ENCODE measurements around the gene CEL. TPM values are rescaled to one million over a fixed set of nuclear protein-coding genes. Genes with fewer than 3 reads are reported as not detected.
A peak's percentile ranks its signal among the peaks of the same experiment; 100 is the strongest.

The CEL gene
- polyA plus RNA-seq, 5 donors = 1.8 to 2.7 (median 1.8) TPM

DNA sequence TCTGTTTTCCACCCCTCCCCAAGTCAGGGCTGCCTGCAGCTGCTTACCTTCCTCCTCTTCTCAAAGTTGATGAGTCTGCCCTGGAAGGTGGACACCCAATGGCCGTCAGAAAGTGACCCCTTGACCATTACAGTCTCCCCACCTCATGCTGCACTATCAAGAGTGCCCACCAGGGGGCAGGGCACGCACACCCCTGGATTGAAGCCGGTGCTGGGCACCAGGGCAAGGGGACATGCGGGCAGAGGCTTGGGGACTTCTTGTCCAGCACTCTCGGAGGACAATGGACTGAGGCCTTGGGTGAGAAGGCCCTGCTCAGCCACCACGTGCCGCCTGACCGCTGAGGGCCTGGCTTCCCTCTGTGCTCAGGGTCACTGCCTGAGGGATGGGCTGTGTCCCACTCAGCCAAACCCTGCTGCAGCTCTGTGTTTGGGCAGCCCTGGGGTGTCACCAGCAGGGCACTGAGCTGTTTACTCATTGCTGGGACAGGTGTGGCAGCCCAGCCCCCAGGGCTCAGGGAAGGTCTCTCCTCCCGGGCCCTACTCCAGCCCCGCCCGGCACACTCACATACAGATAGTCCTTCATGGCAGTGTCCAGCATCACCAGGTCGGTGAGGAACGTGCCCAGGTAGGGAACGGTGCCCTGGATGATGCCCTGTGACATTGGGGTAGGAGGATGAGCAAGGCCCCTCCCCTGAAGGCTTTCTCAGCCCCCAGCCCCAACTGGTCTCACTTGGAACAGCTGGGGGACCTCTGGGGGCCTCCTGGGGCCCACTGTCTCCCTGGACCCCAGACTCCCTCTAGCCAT lies 41.6 kb downstream of the CEL start:
- peak in 1 of 2 donors; percentile 25 for DNase-seq

DNA sequence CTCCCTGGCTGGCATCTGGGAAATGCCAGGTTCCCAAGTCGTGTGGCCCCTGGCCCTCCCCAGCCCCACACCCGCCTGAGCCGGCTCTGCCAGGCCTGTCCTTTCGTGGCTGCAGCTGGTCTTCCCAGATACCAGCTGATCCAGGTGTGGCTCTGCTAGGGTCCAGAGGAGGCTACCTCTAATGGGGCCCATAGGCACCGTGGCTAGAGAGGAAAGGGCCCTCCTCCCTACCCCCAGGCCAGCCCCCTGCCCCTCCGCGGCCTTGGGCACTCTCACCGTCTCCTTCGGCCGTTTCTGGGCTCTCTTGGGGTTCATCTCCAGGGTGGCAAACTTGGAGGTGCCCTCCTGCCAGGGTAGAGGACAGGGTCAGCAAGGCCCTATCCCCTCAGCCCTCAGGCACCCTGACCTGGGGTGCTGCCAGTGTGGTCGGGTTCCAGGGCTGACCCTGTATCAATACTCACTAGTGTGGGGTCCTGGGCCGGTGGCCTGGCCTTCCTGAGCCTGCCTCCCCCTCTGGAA lies 42.3 kb downstream of the CEL start:
- no peak for DNase-seq

DNA sequence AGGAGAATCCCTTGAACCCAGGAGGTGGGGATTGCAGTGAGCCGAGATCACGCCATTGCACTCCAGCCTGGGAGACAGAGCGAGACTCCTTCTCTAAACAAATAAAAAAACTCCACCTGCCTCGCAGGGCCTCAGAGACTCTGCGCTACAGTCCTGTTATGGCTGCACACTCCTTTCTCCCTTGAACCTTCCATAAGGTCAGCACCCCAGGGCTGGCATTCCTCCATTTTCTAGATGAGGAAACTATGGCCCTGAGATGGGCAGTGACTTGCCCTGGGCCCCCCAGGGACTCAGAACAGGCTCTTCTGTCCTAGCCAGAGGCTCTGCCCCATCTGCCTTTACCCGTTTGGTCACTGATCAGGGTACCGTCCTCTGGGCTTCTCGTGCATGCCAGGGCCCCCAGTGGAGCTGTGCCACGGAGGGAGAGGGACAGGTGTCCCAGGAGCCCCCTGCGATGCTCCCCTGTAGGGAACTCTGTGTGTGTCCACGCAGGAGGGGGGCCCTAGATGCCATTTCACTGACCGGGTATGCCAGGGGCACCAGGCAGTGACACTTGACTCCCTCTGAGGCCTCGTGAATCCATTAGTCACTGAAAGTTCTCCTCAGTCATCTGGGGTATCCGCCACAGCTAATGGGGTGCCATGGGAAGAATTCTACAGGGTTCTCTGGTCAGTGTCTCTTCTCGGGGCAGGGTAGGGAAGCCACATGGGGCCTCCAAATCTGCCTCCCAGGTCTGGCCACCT lies 43.1 kb downstream of the CEL start:
- DNase-seq = no peak

DNA sequence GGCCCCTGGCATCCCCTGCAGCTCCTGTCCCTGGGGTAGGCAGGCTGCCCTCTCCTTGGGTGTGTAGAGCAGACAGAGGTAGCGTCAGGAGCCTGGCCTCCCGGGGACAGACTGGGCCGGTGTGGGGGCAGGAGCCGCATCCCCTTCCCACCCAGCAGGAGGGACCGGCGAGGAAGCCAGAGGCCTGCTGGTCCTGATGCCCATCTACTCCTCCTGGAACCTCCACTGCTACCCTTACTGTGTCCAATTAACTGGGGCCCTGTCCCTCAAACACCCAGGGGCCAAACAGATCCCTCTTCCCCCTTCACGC lies 43.6 kb downstream of the CEL start:
- DNase-seq = no peak

DNA sequence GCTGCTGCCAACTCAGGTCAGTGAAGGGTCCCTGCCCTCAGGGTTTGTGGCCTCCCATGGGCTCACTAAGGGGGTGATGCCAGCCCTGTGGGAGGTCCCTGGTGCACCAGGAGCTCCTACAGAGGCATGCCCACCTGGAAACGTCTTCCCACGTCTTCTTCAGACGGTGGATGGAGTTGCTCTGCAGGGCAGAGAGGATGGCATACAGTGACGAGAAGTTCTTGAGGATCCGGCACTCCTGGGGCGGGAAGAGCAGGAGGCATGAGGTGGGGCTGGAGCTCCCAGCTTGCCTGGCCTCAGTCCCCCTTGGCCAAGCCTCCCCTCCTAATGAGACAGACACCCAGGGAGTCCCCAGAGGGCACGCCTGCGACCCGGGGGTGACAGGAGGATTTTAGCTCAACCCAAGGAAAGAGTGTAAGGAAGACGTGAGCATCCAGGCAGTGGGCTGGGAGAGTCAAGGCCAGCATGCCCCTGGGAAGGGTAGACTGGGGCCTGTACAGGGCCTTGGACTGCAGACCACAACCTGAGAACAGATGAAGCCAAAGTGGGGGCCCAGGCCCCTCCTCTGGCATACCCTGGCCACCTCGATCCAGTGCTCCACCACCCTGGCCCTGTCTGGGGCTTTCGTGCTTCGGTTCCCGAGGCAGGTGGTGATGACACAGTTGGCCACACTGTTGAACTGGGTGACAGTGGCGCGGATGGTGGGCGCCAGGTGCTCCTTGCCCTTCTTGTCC lies 44.9 kb downstream of the CEL start:
- no peak for DNase-seq

DNA sequence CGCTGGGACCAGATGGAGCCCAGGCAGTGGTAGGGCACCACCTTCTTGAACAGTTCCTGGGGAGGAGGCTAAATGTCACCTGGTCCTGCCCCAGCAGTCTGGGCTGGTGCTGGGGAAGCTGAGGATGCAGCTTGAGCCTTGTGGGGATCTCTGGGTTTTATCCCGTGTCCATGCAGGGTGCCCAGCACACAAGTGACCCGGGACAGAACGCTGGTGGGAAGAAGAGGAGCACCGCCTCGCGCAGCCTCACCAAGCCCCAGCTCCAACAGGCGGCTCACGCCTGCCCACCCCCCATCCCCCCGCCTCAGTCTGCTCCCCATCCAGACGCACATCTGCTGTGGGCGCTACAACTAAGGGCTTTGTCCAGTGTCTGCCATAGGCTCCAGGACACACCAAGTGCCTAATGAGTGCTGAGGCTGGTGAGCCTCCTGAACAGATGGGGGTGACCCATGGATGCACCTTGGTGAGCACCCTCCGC lies 45.5 kb downstream of the CEL start:
- no peak for DNase-seq

DNA sequence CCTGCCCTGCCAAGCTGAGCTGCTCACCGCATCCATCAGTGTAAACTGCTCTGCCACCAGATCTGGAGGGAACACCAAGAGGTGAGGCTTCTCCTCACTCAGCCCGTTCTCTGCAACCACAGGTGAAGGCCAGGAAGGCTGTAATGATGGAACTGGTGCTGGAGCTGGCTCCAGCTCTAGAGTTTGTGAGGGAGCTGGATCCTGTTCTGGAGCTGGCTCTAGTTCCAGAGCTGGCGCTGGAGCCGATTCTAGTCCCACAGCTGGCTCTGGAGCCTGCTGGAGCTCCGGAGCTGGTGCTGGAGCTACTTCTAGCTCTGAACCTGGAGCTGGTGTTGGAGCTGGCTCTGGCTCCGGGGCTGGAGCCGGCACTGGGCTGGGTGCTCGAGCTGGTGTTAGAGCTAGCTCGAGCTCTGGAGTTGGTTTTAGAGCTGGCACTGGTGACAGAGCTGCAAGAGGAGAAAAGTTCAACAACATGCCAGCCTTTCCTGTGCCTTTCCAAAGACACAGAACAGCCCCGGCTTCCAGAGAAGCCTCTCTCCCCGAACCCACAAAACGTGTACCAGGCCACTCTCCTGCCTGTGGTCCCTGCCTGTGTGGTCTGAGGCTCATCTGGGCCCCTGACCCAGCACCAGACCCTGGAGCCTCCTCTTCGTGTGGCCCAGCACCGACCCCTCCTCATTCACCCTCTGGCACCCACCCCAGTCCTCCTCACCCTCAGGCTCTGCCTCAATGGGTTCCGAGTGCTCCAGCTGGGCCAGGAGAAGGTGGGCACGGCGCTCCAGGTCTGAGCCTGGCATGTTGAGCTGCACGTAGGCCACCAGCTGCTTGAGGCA lies 46.4 kb downstream of the CEL start:
- no peak for DNase-seq

DNA sequence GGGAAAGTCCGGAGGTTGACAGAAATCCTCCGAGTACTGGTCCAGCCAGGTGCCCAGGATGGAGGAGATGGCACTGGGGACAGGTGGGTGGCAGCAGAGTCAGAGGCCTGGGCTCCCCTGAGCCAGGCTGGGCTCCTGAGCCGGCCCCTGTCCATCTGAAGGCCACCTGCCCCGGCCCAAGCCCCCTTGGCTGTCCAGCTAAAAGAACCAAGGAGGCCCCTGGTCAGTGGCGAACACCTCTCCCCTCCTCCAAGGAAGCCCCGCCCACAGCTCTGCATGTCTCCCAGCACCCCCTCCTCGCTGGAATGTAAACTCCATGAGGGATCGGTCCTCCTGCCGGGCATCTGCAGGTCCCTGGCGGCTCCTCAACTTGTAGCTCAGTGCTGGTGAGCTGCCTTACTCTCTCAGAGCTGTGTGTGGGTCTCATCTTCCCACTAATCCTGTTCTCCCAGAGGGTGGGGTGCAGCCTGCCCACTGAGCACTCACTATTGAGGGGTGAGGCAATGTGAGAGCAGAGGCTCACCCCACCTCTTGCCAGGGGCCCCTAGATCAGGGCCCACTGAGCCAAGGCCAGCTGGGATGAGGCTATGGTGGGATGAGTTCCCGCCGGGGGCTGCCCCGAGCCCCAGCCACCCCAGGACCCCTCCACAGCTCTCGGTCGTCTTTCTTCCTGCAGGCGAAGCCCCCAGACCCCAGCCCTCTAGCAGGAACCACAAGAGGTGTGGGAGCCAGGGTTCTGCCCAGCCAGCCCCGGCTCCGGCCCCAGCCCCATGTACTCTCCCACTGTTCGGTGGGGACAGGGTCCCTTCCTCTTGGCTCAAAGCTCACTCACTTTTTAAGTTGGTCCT lies 47.2 kb downstream of the CEL start:
- DNase-seq = no peak

DNA sequence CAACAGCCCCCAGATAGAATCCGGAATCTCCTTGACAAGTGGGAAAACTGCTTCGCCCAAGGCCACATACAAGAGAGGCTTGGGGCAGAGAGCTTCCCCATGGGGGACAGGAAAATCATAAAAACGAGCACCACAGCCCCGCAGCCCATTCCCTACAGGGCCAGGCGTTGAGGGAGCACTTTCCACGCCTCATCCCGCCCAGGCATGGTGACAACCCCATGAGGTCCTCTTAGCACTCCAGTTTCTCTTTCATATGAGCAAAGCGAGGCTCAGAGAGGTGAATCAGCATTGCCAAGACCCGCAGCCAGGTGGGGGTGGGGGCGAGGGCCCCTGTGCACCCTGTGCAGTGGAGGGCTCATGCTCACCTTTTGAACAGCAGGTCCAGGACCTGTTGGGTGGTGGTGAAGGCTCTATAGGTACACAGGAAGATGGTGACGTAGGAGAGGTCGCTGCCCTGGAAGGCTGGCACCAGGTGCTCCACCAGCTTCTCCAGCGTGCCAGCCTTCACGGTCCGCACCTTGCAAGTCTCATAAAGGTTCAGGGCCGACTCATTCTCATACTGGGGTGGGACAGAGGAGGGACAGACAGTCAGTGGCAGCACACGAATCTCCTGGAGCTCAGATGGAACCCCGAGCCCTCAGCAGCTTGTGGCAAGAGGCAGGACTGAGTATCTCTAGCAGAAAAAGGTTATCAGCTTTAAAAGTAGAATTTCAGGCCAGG lies 48.3 kb downstream of the CEL start:
- no peak for DNase-seq

DNA sequence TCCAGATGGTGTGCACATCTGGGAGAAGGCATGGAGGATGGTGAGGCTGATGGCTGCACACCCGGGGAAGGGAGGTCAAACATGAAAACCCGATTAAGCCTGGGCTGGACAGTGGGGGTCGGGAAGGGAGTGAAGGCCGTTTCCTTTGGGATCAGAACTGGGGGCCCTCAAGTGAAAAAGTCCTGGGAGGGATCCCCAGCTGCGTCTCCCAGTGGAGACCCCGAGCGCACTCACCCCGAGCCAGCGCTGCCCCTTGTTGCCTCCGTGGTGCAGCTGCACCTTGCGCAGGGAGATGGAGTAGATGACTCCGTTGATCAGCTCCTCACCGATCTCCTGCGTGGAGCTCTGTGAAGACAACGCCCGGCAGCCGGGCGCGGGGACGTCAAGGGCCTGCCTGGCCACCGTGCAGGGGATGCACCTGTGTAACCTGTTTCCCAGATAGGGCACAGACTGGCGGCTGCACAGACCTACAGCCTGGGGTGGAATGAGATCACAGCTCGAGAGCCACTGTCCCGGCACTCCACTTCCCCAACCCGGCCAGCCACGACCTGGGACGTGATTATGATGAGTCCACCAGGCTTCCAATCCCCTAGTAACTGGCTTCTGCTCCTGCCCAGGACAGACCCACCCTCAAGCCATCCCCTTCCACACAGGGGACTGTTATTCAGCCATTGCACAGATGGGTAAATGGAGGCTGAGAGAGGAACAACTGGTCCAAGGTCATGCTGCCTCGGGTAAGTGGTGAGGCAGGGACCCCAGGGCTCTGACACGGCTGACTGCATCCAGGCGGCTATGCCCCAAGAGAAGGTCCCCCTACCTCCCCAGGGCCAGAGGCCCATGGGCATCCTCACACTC lies 50.3 kb downstream of the CEL start:
- DNase-seq = no peak

DNA sequence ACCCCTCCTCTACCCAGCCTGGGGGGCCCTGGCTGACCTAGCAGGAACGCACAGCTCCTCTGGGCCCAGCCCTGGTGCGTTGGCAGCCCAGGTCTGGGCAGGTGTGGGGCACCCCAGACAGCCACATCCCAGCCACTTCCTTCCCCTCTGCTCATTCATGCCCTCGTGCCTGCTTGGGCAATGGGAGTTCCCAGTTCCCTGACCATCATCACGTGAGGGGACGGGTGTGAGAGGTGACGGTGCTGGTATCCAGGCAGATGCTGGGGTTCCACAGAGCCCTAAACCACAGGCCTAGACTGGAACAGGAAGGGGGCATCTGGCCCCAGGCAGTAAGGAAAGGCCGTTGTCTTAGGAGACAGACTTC lies 50.9 kb downstream of the CEL start:
- no peak for DNase-seq

DNA sequence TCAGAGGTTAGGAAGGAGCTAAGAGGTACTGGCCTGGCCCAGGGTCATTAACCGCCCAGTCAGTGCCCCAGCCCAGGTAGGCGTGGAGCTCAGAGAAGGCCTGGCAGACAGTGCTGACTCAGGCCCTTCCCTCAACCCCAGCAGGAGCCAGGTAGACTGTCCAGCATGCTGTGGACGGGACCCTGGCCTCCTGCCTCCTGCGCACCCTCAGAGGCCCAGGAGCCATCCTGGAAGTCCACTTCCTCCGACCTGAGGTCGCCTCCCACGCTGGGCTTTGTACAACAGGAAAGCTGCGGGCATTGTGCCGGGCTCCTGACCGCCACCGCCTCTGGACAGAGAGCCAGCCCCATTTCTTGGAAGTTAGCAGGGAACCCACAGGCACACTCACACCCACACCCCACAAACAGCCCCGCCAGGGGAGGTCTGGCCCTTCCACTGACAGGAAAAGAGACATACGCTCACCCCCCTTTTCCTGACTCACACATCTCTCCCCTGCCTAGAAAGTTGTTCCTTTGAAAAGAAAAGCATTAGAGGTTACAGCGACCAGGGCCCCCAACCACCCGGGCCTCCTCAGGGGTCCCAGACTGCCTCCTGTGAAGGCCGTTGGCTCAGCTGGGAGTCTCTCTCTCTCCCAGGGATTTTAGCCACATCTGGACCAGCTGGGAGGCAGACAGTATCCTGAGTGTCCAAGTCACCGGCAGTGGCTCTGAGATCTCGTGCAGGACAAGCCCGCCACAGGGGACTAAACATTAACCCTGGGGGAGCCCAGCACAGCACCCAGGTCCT lies 51.6 kb downstream of the CEL start:
- no peak for DNase-seq

DNA sequence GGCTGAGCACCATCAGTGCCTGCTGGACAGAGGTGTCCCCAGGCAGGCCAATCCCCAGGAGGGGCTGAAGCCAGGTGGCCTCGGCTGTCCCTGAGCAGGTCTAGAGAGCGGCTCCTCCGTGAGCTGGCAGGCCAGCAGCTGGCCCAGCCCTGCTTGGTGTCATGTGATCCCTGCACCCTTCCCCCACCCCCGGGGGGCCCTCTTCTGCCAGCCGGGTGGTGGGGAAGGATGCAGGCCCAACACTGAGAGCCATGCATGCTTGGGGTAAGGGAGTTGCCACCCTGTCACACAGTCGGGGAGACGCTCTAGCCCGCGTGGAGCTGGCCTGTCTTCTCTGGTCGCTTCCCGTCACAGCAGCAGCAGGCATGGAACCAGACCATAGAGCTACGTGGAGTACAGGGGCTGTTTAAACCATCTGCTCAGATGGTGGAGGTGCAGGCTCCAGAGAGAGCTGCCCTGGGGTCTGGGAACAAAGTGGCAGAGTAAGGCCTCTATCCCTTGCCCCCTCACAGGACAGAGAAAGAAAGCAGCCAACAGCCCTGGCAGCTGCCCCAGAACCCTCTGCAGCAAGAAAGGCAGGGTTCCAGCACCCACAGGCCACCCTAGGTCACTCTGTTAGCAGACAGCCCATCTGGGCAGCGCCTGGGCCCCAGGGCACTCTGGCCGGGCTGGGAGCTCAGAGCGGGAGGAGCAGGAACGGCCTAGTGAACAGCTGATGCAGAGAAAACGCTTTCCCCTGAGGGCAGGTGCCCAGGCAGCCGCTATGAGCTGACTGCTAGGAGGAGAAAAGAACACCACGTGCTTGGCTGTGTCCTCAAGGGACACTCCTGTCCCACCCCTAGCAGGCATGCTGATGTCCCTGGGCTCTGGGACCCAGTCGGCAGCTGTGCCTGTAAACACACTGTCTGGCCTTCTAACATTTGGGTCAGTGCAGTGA lies 52.4 kb downstream of the CEL start:
- DNase-seq = no peak

DNA sequence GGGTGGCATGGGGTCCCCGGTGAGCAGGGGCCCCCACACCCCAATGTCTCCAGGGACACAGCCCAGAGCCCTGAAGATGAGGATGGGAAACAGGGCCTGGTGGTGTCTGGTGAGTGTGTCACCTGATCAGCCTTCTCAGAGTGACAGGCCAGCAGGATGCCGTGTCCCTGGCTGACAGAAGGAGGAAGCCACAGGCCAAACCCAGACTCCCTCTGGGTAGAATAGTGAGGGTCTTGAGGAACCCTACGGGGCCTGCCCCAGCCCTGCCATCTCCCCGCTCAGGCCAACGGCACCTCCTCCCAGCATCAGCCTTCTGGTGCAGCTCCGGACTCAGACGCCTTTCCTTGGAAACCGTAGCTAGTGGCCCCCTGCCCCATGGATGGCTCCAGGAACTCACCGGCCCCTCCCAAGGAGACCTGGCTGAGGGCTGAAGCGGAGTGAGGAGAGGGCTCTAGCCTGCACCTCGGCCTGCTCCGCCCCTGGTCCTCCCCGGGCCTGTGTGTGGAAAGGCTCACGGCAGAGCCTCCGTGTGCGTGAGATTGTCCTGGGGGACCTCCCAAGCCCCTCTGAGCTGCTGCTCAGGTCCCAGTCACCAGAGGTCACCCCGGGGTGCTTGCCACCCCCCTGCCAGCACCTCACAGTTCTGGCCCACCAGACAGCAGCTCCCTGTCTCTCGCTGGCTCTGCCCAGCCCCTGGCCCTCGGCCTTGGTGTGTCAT lies 53.3 kb downstream of the CEL start:
- no peak for DNase-seq

DNA sequence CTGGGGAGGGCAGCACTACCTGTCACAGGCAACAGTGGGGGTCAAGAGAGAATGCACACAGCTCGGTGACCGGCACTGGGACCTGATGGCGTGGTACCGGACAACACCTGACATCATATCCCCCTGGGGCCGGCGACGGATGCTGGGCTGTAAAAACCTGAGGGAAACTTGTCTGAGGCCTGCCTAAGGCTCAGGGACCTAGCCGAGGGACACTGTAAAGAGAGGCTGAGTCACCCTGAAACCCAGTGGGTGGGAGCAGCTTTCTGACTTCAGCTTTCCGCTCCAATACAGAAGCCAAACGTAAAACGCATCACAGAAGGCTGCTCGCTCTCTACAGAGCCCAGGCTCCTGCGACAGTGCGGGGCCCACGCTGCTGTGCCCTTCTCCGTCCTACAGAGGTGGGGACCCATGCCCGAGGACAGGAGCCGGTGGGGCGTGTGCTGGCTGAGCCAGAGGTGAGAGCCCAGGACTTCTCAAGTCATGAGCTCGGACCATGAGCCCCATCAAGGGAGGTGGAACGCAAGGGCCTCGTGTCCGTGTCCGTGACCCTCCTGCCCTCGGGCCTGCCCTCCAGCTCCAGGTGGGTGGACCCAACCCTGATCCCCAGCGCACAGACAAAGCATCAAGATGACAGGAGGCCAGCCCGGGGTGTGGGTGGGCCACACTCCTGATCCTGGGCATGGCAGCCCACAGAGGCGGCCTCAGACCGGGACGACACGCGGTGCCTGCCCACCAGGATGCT lies 54.0 kb downstream of the CEL start:
- no peak for DNase-seq
